Measurements from ENCODE around the gene MGAT4A.

DNA sequence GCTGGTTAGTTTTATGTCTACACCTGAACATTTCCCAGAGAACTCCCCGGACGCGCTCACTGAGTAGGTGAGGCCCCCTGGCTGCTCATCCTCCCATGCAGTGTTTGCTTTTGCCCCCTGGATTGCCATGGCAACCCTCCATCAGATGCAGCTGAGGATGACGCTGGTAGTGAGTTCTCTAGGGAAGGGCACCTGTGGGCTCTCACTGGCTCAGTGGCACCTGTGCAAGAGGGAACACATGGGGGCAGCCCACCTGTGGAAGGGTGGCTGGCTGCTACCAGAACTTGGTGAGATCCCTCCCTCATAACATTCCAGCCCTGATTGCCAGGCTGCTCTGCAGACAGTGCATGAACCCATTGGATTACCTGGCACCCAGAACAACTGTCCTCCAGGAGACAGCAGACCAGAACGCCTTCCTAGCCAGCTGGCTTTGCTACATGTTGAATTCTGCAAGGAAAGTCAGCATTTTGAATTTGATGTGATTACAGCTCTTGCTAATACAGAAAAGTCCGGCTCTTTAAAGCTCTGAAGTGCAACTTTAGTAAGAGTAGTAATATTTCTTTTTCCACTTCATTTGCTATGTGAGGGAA lies 144.3 kb downstream of the MGAT4A start:
- TF ChIP-seq POLR2A (IDR thresholded peaks at IDR 0.05), result no peak
- TF ChIP-seq, protein P1, sequence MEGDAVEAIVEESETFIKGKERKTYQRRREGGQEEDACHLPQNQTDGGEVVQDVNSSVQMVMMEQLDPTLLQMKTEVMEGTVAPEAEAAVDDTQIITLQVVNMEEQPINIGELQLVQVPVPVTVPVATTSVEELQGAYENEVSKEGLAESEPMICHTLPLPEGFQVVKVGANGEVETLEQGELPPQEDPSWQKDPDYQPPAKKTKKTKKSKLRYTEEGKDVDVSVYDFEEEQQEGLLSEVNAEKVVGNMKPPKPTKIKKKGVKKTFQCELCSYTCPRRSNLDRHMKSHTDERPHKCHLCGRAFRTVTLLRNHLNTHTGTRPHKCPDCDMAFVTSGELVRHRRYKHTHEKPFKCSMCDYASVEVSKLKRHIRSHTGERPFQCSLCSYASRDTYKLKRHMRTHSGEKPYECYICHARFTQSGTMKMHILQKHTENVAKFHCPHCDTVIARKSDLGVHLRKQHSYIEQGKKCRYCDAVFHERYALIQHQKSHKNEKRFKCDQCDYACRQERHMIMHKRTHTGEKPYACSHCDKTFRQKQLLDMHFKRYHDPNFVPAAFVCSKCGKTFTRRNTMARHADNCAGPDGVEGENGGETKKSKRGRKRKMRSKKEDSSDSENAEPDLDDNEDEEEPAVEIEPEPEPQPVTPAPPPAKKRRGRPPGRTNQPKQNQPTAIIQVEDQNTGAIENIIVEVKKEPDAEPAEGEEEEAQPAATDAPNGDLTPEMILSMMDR (IDR thresholded peaks at IDR 0.05), result no peak

Measured in esophagus squamous epithelium (tissue), 4 donors.